ENCODE data around the gene ACOT8.
A peak's percentile ranks its signal among the peaks of the same experiment; 100 is the strongest.
"Not testable (repeated sequence)": the region's sequence is repeated elsewhere in the genome, so short reads cannot be mapped to it uniquely, and the experiment has no call there.

The ACOT8 gene

DNA sequence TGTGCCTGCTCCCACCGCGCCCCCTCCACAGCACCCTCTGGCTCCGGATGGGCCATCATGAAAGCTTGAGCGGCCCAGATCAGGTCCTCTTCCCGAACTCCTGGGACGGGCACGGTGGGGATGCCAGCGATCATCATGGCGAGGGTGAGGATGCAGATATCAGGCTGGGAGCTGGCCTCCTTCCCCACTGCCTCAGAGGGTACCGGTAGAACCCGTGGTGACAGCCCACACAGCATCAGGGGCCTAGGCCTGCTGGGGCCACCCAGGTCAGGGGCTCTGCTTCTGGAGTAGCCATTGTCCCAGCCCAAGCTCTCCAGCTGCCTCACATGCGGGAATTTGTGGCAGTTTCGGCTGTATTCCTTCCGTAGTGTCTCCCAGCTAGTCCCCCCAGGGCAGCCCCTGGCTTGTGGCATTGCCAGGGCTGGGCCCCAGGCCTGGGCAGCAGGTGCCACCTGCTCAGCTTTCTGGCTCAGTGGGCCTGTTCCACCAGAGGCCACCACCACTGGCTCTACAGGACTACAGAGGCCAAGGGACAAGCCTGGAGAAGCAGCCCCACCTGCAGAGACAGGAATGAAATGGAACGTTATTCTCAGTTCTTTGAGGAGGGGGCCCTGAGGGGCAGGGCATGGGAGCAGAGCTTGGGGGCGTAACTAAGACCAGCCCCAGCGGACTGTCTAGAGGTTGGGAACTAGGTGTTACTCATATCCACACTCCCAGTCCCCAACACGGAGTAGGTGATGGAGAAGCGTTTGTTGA lies 29.6 kb upstream of the ACOT8 start:
- no peak for DNase-seq

DNA sequence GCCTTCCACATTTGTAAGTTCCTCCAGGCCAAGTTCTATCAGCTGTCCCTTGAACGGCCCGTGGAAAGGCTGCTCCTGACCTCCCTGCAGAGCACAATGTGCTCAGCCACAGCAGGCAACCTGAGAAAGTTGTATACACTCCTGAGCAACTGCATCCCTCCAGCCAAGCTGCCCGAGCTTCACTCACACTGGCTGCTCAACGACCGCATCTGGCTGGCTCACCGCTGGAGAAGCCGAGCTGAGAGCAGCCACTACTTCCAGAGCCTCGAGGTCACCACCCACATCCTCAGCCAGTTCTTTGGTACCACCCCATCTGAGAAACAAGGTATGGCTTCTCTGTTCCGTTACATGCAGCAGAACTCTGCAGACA lies 25.9 kb upstream of the ACOT8 start:
- DNase-seq, result no peak

DNA sequence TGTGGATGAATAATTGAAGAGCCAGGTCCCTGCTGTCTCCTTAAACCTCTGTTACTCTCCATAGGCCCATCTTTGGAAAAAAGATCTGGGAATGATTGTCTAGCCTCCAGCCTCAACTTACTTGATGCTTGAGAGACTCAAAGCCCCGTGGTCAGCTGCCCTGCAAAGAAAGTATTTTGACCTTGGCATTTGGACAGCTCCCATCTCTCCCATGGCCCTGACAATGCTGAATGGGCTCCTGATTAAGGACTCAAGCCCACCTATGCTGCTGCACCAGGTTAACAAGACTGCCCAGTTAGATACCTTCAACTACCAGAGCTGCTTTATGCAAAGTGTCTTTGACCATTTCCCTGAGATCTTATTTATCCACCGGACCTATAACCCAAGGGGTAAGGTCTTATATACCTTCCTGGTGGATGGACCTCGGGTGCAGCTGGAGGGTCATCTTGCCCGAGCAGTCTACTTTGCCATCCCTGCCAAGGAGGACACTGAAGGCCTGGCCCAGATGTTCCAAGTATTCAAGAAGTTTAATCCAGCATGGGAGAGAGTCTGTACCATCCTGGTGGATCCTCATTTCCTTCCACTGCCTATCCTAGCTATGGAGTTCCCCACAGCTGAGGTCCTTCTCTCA lies 25.4 kb upstream of the ACOT8 start:
- DNase-seq, result no peak

DNA sequence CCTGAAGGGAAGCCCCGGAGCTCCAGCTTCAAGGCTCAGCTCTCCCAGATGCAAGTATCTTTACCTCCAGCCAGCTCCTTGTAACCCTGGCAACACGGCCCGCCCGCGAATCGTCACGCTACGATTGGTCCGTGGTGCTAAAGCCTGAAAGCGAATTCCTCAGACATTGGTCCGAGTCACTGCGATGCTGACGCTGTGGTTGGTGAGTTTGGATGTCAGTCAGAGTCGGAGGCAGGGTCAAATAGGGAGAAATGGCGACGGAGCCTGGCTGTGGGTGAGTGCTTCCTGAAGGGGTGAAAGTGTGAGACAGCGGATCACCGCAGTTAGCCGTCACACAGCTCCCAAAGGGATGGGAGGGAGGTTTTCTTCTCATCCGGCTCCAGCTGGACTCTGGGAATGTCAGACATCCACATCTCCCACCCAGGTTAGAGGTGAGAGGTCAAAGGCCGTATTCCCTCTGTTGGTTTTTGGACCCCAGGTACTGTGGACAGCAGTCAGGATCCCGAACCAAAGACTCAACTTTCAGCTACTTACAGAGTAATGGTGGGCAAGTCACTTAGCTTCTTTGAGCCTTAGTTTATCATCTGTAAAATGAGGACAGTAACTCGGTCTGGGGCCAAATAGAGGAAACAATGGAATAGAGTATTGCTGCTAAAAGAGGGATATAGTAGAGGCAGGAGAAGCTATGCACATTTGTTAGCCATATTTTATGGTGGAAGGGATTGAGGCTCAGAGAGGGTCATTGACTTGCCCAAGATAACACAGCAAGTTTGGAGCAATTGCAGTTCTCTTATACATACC lies 24.0 kb upstream of the ACOT8 start, which contains the start of gene ZSWIM1:
ZSWIM1 (plus strand) TSS at position 240 of the 801 bp plus-strand sequence. CDS start 1,366 bp downstream, outside the sequence.
- DNase-seq, result peak; percentile 99

DNA sequence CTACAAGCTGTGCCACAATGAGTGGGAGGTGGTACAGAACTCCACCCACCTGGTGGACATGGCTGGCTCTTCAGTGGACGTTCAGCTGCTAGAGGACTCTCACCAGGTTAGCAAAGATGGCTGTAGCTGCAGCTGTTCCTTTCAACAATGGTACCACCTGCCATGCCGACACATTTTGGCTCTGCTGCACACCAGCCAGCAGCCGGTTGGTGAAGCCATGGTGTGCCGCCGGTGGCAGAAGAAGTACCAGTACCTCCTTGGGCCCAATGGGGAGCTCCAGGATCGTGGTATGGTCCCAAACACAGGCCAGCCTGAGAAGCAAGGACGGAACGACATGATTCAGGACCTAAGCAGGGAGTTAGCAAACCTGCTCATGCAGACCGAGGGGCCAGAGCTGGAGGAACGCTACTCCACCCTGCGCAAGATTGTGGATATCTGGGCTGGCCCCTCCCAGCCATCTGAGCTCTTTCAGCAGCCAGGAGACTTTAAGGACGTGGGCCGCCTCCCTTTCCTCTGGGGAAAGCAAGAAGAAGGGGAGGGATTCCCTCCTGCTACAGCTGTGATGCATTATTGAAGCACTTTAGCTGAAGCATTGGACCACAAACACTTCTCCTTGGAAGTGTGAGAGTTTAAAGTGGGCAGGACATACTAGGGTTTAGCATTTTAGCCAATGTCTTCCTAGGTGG lies 21.0 kb upstream of the ACOT8 start:
- no peak for DNase-seq

DNA sequence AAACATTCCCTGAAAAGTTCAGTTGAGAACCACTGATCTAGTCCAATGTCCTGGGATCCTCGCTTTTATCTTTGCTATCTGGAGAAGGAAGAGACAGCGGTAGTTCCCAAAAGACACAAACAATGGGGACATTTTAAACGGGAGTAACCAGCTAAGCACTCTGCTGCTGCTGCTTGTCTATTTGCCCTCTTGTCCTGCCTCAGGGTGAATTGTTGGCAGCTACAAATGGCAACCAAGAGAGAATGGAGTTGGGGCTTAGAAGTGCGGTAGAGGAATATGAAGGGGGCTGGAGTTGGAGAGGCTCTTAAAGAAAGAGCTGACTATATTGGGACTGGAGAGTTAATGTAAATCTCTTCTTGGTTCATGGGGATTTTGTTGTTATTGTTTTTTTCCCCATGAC lies 17.4 kb upstream of the ACOT8 start:
- DNase-seq, result no peak

DNA sequence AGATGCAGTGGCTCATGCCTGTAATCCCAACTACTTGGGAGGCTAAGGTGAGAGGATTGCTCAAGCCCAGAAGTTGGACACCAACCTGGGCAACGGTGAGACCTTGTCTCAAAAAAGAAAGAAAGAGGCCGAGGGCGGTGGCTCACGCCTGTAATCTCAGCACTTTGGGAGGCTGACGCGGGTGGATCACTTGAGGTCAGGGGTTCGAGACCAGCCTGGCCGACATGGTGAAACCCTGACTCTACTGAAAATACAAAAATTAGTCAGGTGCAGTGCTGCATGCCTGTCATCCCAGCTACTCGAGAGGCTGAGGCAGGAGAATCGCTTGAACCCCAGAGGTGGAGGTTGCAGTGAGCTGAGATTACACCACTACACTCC lies 16.9 kb upstream of the ACOT8 start:
- not testable (repeated sequence) for DNase-seq

DNA sequence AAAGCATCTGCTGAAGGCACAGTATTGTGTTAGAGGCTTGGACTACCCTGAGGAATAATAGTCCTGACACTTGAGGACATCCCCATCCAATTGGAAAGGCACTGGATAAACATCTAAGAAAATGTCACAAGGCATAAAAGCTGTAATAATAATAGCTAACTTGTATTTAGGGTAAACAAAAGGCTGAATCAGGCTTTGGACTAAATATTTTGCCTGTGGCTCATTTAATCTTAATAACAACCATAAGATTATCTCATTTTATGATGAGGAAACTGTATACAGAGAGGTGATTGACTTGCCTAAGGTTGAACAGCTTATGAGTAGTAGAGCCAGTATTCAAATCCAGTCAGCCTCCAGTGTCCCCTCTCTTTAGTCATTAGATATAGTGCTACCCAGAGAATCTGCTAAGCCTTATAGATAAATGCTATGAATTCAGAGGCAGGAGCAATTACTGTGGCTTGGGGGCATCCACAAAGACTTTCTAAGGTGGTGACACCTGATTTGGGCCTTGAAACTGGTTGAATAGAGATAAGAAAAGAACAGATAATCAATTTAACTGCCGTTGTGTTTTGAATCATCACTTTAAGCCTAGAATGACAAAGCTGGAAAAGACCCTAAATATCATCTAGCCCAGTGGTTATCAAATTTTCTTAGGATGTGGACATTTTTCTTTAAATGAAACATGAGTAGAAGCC lies 16.4 kb upstream of the ACOT8 start:
- DNase-seq, result no peak

DNA sequence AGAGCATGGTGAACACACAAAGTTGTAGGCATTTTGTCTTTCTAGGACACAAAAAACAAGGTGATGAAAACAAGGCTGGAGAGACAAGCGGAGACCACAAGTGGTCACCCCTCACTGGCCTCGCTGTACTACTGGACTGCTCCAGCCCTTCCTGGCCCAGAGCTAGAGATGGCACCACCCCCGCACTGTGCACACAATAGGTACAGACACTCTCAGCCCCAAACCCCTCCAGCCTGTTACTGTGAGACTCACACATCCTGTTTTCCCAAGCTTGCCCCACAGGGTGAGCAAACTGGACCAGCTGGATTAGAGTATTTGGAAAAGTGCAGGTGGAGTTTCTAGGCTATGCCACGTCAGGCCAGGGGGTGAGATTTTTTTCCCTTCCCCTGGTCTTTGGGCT lies 15.4 kb upstream of the ACOT8 start:
- DNase-seq, result no peak

DNA sequence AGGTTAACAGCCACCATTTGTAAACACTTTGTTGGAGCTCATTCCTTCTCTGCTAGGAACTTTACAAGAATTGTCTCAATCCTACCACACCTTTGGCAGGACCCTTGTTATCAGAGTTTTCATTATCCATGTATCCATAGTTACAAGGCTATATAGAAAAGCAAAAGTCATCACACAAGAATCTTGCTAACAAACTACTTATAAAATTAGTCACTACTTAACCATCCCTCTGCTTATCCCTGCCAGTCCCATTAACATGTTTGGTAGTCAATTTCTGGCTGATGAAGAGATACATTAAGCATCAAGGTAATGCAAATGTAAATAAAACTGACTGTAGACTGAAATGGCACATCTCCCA lies 10.6 kb upstream of the ACOT8 start:
- no peak for DNase-seq

DNA sequence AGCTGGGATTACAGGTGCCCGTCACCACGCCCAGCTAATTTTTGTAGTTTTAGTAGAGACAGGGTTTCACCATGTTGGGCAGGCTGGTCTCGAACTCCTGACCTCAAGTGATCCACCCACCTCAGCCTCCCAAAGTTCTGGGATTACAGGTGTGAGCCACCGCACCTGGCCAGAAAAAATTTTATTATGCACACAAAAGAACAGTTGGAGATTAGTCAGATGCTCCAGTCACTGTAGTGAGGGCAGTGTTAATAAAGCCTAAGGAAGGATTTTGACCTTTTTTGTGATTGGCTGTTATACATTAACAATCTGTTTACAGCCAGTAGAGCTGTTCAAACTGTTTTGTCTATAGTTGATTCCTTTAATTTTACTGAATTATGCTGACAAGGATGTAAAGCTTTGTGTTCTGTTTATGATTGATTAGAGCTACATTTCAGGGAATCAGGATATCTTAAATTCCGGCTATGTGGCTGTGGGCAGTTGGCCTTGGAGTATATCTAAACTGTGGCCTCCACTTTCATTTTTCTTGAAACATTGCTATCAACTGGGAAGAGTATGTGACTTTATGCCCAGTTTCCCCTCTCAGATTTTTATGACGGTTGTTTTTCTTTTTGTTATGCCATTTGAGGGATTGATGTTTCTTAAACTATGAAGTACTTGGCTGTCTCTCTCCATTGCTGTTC lies 10.1 kb upstream of the ACOT8 start:
- DNase-seq, result no peak

DNA sequence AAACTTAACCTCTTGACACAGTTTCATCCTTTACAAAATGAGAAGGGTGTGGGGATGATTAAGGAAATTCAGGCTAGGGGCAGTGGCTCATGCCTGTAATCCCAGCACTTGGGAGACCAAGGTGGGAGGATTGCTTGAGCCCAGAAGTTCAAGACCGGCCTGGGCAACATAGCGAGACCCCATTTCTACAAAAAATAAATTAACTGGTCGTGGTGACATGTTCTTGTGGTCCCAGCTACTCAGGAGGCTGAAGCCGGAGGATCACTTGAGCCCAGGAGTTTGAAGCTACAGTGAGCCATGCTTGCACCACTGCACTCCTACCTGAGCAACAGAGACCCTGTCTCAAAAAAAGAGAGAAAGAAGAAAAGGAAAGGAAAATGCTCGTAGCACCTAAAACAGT lies 9.3 kb upstream of the ACOT8 start:
- DNase-seq, result no peak

DNA sequence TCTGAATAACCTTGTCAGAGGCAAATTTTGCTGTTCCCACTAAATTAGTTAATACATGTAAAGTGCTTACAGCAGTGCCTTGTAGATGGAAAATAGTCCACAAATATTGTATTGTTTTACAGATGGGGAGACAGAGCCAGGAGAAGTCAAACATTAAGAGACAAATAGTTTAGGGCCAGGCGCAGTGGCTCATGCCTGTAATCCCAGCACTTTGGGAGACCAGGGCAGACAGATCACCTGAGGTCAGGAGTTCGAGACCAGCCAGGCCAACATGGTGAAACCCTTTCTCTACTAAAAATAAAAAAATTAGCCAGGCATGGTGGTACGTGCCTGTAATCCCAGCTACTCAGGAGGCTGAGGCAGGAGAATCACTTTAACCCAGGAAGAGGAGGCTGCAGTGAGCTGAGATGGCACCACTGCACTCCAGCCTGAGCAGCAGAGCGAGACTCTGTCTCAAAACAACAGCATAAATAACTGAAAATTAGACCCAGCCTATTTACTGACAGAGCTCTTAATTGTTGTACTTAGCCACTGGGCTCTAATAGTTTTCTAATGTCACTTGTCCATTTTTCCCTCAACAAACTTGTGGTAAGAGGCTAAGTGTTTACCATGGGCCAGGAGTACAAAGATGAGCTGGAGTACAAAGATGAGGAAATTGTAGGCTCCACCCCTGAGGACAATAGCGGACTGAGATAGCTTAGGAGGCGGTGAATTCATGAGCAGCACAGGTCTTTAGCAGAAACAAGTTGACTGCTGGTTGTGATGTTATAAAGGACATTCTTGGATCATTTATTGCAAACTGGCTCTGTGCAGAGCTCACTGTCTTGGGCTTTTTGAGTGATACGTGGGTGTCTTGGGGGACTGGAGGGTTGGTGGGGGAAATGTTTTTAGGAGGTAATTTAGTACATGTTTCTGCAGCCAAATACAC lies 6.6 kb upstream of the ACOT8 start:
- DNase-seq, result no peak

DNA sequence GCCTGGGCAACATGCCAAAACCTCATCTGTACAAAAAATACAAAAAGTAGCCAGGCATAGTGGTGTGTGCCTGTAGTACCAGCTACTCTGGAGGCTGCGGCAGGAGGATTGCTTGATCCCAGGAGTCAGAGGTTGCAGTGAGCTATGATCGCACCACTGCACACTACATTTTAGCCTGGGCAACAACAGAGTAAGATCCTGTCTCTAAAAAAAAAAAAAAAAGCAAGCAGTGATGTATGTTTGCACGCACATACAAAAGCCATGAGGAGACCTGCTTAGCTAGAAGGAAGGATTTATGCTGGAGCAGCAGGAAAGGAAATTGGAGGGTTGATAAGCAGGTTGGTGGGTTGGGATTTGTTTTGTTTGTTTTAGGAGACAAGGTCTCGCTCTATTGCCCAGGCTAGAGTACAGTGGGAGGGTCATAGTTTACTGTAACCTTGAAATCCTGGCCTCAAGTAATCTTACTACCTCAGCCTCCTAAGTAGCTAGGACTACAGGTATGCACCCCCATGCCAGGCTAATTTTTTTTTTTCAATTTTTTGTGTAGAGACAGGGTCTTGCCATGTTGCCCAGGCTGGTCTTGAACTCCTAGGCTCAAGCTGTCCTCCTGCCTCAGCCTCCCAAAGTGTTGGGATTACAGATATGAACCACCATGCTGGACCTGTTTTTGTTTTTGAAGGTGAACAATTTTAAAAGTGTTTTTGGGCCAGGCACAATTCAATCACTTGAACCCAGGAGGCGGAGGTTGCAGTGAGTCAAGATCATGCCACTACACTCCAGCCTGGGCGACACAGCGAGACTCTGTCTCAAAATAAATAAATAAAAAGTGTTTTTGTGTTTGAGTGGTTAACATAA lies 4.3 kb upstream of the ACOT8 start:
- no peak for DNase-seq

DNA sequence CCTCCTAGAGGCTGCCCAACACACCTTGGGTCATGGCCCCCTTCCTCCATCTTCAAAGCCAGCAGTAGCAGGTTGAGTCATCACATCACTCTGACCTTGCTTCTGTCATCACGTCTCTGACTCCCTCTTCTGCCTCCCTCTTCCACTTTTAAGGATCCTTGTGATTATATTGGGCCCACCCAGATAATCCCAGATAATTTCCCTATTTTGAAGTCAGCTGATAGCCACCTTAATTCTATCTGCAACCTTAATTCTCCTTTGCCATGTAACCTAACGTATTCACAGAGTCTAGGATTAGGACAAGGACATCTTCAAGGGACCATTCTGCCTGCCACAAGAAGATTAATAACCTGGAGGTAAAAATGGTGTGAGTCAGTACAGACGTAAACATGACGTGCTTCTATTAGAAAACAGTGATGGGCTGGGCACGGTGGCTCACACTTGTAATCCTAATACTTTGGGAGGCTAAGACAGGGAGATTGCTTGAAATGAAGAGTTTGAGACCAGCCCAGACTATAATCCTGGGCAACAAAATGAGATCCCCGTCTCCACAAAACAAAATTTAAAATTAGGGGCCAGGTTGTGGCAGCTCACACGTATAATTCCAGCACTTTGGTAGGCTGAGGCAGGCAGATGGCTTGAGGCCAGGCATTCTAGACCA lies 3.5 kb upstream of the ACOT8 start:
- no peak for DNase-seq

DNA sequence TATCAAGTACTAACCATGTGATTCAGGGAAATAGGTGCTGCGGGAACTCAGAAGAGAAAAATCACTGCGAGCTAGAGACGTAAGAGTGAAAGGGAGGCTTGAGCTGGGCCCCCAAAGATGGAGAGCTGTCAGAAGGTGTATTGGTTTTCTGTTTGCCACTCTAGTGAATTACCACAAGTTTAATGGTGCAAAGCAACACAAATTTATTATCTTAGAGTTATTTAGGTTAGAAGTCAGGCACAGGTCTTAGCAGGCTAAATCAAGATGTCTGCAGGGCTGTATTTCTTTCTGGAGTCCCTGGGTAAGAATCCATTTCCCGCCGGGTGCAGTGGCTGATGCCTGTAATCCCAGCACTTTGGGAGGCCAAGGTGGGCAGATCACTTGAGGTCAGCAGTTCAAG lies 2.7 kb upstream of the ACOT8 start:
- no peak for DNase-seq

DNA sequence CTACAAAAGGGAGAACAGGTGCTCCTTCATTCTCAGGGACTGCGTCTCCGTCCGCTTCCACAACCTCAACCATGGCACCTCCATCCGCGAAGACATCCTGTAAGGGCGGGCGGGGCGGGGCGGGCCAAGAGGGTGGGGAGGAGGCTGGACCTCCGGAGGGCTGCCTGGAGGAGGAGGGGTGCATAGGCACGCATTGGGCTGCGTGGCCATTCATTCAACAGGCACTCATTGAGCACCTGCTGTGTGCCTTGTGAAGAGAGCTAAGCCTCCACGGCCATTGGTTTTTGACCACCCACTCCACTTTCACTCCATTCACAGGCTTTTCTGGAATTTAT lies 657 bp upstream of the ACOT8 start:
- no peak for DNase-seq

DNA sequence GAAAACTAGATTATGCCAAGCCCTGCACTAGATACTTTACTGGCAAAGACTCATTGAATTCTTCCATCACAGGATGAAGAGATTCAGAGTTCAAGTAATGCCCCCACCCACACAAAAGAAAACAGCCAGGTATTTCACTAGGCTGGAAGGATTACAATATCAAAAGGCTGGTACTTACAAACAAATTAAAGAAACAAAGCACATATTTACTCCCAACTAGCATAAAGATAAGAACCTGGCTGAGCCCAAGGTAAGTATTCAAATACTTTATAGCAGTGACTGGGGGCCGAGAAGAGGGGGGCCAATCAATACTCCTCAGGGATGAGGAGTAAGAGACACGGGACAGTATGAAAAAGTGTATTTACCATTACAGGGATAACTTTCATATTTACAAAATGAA lies 3.7 kb downstream of the ACOT8 start:
- DNase-seq, result no peak

DNA sequence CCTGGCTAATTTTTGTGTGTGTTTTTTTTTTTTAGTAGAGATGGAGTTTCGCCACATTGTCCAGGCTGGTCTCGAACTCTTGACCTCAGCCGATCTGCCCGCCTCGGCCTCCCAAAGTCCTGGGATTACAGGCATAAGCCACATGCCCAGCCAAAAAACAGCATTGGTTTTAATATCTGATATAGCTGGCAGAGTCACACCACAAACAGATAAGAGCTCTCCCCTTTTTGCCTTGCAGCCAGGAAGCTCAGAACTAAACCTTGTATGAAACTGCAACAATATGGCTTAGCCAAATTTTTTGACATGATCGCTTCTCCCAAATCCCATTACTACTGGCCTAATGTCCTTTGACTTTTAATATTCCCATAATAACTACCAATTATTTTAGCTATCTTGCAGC lies 4.9 kb downstream of the ACOT8 start:
- no peak for DNase-seq

DNA sequence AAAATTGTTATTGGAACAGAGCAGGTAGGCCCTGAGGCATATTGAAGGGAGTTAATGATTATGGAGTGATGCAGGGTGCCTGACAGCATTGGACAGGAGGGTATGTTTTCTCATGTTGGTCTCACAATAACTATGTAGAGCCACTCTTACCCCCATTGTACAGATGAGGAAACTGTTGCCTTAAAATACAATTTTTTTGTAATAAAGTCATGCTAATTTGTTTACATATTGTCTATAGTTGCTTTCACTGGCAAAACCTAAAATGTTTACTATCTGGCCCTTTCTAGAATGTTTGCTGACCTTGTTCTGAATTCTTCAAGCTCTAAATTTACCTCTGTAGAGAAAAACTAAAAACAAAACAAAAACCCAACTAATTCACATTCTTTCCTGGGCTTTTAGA lies 5.7 kb downstream of the ACOT8 start:
- no peak for DNase-seq

Measured in activated T-cell treated with anti-CD3 and anti-CD28 coated beads for 4 hours (primary cell).